Right lobe of liver (tissue), 4 donors: ENCODE measurements around the gene IQCF6.

Experiments
- POLR2A ChIP-seq: fragments of 450-650 bp; IDR thresholded peaks from one replicate; pipeline ENCODE4 v1.6.1; 2017; ENCODE audit warnings: antibody characterized with exemption, mild to moderate bottlenecking
- TF ChIP-seq, protein P1 (sequence below), 4 donors: fragments of 200-600 bp in 3 of 4; fragments of 450-650 bp in 1 of 4; IDR thresholded peaks; one replicate each; pipeline versions ENCODE4 v1.5.1 to v1.8.0; 2016 to 2022; ENCODE audit warnings: antibody characterized with exemption in 4 of 4, mild to moderate bottlenecking in 2 of 4
- donor health status: DM: no; HTN: no; CAD: no.
- donor health status: DM: no; HTN: no; CAD: no.
- donor health status: DM: no; HTN: yes; CAD: no.

DNA sequence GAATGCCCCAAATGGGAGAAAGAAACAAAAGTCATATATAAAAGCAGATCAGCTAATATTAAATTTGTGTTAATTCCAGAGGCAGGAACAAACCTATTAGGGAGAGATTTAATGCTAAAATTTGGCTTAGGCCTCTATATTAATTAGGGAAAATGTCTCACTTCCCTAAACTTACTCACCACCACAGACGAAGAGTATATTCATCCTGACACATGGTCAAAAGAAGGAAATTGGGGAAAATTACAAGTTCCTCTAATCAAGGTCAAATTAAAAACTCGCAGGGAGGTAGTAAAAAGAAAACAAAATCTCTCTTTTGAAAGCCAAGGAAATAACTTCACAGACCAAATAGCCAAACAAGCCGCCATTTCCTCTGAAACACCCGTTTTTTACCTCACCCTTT, 39.9 kb downstream of the IQCF6 start:
- TF ChIP-seq, protein P1, sequence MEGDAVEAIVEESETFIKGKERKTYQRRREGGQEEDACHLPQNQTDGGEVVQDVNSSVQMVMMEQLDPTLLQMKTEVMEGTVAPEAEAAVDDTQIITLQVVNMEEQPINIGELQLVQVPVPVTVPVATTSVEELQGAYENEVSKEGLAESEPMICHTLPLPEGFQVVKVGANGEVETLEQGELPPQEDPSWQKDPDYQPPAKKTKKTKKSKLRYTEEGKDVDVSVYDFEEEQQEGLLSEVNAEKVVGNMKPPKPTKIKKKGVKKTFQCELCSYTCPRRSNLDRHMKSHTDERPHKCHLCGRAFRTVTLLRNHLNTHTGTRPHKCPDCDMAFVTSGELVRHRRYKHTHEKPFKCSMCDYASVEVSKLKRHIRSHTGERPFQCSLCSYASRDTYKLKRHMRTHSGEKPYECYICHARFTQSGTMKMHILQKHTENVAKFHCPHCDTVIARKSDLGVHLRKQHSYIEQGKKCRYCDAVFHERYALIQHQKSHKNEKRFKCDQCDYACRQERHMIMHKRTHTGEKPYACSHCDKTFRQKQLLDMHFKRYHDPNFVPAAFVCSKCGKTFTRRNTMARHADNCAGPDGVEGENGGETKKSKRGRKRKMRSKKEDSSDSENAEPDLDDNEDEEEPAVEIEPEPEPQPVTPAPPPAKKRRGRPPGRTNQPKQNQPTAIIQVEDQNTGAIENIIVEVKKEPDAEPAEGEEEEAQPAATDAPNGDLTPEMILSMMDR (IDR thresholded peaks at IDR 0.05), result no peak
- no peak for TF ChIP-seq POLR2A
